ENCODE data around the gene MYH6.
"Not testable (repeated sequence)": the region's sequence is repeated elsewhere in the genome, so short reads cannot be mapped to it uniquely, and the experiment has no call there.

Gene MYH6

GRCh38 chr14:23407516-23408306 lies at the start of gene MYH6:
MYH6 (minus strand) TSS chr14:23408273; CDS start chr14:23407223, 1,050 bp downstream.
- no peak for DNase-seq

- DNase-seq = not testable (repeated sequence)
Measured at GRCh38 chr14:23456883-23457586, 49.0 kb upstream of the MYH6 start.

- DNase-seq = no peak
Measured at GRCh38 chr14:23454445-23454856, 46.4 kb upstream of the MYH6 start.

- no peak for DNase-seq
Measured at GRCh38 chr14:23452237-23452636, 44.2 kb upstream of the MYH6 start.

DNA sequence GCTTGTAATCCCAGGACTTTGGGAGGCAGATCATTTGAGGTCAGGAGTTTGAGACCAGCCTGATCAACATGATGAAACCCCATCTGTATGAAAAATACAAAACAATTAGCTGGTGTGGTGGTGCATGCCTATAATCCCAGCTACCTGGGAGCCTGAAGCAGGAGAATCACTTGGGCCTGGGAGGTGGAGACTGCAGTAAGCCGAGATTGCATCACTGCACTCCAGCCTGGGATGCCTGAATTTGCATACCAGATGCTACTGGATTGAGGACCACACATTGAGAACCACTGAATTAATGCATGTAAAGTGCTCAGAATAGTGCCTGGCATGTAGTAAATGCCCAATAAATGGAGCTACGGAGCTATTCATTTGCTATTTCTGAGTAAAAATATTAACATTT lies 42.3 kb upstream of the MYH6 start:
- DNase-seq = no peak

- no peak for DNase-seq
Measured at GRCh38 chr14:23449314-23449713, 41.2 kb upstream of the MYH6 start.

DNA sequence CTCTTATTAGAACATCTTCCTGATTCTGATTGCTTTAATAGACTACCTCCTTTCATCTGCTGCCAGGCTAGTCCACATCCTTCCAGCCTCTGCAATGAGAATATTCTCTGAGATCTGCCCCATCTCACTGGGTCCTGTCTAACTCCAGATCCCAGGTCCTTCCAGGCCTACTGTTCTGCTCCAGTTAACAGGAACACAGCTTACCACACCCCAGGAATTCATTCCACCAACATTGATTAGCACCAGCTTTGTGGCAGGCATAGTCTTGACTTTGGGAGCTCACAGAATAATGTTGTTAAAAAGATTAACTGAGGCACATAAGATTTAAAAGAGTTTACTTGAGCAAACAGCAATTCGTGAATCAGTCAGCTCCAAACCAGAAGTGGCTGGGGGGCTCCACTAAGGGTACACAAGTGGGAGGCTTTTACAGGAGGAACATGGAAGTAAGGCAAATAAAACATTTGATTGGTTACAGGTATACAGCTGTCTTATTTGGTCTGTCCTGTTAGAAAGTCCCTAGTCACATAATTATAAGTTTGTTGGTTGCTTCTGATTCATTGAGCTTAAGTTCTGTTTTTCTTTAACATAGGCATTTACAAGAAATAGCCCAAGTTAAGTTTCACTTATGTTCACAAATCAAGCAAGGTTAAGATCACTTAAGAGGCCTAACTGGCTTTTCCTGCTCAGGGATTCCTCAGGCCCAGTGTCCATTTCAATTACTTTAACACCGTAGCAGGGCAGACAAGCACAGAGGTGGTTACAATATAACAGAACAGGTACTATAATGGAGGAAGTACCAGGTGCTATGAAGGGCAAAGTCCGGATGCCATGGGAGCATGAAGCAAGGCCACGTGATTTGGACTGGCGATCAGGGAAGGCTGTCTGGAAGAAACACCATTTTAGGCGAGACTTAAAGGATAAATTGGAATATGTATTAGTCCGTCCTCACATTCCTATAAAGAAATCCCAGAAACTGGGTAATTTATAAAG lies 39.6 kb upstream of the MYH6 start:
- DNase-seq = no peak

DNA sequence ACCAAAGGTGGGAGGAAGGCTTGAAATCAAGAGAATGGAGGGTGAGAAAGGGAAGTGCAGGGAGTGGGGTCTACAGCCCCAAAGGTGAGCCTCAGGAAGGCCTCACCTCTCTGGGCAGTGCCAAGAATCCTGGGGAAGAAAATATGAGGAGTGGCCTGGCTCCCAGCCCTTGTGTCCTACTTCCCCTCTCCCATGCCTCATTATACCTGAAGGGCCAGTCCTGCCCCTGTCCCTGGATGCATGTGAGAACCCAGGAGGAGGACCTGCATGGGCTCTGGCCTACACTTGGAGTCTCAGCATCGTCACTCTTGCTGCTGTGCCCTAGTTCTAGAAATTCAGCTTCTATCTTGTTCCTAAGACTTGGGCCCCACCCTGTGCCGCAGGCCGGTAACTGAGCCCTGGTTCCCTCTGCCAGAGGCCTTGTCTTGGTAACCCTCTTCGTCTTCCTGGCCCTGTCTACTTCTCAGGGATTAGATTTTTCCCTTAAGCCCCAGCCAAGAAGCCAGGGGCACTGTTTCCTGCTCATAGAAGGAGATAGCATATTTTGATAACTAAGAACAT lies 38.3 kb upstream of the MYH6 start:
- no peak for DNase-seq

DNA sequence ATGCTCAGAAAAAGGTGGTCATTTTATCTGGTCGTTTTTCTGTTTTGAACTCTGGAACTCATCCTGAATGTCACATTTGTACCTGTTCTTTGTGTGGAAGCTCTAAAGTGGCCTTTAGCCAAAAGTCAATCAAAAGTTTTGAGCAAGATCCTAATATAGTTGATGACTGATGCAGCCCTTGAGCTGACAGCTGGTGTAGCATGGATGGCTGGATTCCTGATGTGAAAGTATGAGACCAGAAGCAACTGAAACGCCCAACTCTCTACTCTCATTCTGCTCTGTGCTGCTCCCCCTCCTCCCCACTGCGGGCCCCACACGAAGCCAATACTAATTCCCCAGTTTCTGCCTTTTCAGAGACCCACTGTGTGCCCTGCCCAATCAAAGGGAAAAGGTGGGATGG lies 37.7 kb upstream of the MYH6 start:
- DNase-seq = no peak

DNA sequence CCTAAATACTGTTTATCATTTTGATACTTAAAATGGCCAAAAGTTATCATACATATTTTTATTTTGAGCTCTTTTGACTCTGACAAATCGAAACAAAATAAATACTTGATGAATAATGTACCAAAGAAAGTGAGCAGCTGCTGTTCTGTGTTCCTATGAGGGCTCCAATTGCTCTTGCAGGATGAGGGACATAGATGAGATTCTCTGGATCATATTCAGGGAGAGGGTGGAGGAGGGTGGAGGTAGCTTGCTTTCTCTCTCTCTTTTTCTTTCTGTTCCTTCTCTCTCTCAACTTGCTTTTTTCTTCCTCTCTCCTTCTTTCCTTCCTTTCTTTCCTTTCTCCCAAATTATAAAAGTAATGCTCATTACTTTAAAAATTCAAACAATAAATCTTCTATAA lies 36.2 kb upstream of the MYH6 start:
- no peak for DNase-seq

DNA sequence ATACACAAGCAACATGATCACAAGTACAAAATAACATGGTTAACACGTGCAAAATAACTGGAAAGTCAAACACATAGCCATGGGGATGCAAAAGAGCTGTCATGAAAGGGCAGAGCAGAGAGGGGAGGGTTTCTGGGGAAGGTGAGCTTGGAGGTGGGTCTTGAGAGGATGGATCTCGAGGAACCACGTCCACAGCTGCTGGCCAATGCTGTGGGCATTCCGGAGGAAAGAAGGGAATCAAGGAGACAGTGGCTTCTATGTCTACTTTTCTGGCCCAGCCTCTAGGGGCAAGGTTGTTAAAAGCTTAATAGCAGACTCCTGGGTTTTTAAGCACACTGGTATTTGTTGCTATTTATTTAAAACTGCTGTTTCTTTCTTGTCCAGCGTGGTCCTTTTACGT lies 35.8 kb upstream of the MYH6 start:
- DNase-seq = no peak

- no peak for DNase-seq
Measured at GRCh38 chr14:23443411-23443812, 35.3 kb upstream of the MYH6 start.

DNA sequence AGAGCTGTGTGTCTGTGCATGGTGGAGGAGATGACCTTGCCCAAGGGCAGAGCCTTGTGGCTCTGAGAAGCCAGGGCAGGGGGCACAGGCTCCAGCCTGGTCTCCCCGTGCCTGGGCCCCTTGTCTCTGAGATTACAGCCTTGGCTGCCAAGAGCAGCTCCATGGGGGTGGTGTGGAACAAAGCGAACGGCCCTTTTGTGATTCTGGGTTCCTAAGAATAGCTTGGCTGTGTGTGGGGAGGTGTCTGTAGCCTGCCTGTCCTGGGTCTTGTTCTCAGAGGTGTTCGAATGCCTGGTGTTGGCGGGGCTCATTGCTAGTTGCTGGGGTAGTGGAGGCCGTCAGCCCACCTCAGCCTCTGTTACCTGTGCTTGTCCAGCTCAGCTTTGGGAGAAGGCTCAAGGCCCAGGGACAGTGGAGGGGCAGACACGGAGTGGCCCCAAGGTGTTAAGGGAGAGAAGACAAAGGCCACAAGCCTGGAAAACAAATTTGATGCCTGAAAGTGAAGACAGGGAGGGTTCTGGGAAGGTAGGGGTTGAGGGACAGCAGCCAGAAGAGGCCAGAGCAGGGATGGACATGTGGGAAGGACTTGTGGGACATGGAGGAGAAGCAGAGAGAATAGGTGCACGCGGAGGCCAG lies 34.8 kb upstream of the MYH6 start:
- DNase-seq = no peak

DNA sequence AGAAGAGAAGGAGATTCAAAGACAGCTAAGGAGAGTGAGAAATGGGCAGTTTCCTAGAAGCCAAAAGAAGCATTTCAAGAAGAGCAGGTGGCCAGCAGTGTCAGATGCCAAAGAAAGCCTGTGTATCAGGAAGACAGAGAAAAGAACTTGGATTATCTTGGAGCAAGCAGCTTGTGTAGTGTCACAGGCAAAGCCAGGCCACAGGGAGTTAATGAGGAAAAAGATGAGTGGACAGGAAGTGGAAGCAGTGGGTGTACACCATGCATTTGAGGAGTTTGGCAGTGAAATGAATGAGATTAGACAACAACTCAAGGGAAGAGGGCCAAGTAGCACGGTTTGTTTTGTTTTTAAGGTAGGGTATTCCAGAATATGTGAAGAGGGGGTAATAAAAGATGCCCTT lies 33.0 kb upstream of the MYH6 start:
- no peak for DNase-seq

DNA sequence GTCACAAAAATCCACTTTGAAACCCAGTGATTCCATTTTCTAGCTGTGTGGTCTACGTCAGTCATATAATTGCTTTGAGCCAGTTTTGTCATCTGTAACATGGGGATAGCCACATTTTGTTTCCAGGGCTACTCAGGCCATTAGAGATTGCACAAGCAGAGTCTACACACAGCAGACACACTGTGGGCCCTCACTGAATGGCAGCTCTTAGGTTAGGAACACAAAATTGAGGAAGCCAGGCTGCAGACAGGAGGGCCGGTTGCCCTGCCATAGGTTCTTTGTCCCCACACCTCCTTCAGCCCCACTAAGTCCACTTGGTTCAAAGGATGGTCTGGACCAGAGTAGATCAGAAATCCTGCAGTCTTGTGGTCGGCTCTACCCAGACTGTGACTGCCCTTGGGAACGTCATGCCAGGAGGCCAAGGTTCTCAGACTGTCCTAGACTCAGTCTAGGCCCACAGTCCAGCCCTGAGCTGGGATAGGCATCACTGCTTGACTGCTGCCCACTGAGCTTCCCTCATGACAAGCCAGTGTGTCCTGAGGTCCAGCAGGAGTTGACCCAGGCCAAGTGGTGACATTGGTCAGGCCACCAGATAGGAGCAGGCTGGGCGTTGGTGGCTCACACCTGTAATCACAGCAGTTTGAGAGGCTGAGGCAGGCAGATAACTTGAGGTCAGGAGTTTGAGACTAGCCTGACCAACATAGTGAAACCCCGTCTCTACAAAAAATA lies 31.2 kb upstream of the MYH6 start:
- DNase-seq = no peak

DNA sequence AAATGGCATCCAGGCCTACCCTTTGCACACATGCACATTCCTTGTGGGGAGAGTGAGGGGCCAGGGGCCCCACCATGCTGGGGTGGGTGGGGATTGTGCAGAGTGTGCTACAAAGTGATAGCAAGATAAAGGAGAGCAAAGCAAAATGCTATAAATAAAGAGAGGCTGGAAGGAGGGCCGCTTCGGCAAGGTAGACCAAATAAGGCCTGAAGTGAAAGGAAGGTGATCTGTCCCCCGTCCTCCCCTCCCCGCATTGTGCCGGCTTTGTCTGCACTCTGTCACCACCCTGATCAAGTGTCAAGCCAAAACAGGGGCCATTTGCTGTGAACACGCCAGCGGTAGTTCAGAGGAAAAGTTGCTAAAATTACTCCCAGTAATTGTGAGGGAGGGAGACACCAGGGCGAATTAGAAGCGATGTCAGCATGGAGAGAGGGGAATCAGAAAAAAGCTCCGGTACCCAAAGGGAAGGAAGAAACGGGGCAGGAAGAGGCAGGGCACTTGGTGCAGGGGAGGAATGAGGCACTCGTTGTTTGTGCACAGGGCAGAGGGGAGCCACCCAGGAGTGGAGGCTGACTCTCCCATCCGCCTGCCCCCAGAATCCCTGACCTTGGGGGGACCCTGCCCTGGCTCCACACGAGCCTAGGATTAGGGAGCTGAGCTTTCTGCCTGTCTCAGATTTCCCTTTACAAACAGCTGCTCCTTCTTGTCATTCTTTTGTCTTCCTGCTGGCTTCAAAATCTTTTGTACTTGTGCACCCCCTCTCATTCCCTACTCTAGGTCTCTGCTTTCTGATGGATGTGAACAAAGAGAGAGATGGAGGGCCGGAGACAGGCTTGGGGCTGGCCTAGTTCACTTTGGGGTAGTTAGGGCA lies 30.3 kb upstream of the MYH6 start:
- DNase-seq = no peak

GRCh38 chr14:23437133-23438100 lies 29.3 kb upstream of the MYH6 start:
- no peak for DNase-seq

- no peak for DNase-seq
Measured at GRCh38 chr14:23436327-23437132, 28.5 kb upstream of the MYH6 start.

Data from bone marrow (tissue), 2 donors.